Mesodermal cell (in vitro differentiated cells): ENCODE measurements around the gene LDLRAD2.

Experiments
- H3K27ac ChIP-seq: 2 replicates; pipeline ENCODE4 v1.7.0; 2013; ENCODE audit warnings: mild to moderate bottlenecking, low read depth, low read length, moderate library complexity; ENCODE audit not compliant: severe bottlenecking
- H3K36me3 ChIP-seq: 2 replicates; pipeline ENCODE4 v1.7.1; 2013; ENCODE audit warnings: mild to moderate bottlenecking, low read length, moderate library complexity; ENCODE audit not compliant: control insufficient read depth, insufficient read depth
- H3K4me1 ChIP-seq: one replicate; pipeline ENCODE4 v1.7.1; 2013; ENCODE audit warnings: mild to moderate bottlenecking, low read length; ENCODE audit not compliant: insufficient read depth, control insufficient read depth, poor library complexity, severe bottlenecking
- H3K4me3 ChIP-seq: 2 replicates; pipeline ENCODE4 v1.7.0; 2013; ENCODE audit warnings: low read length, control low read depth, mild to moderate bottlenecking; ENCODE audit not compliant: insufficient read depth, poor library complexity, severe bottlenecking; ENCODE audit errors: extremely low read depth
- H3K9me3 ChIP-seq: 2 replicates; pipeline ENCODE4 v1.7.1; 2013; ENCODE audit warnings: mild to moderate bottlenecking, low read length, moderate library complexity; ENCODE audit not compliant: control insufficient read depth
- WGBS, 2 experiments: methylation state at CpG; one replicate each; pipeline ENCODE4 v1.1.5; 2013; ENCODE audit warnings: missing lambda C conversion rate in 2 of 2; ENCODE audit not compliant: insufficient coverage in 2 of 2; 5-methylcytosine and 5-hydroxymethylcytosine counted together

Gene LDLRAD2

GRCh38 chr1:21834094-21834493 is 22.0 kb downstream of the LDLRAD2 start:
- Histone ChIP-seq H3K4me3 (no peak overlapping the region), H3K36me3 (peaks cover 97% of the 10 kb centered on the region), H3K27ac (no peak overlapping the region), H3K4me1 (no peaks in the 10 kb centered on the region), H3K9me3 (peaks cover 5% of the 10 kb centered on the region)
- no CpG with 5 or more reads among the region's 1 CpG for WGBS, 2 experiments

- WGBS, 2 experiments, result 91 to 94% methylated on average over 16 of the region's 16 CpGs
- peaks cover 5% of the 10 kb centered on the region for H3K9me3 ChIP-seq
- no peak overlapping the region for H3K27ac ChIP-seq
- H3K36me3 ChIP-seq, result peaks cover 97% of the 10 kb centered on the region
- no peaks in the 10 kb centered on the region for H3K4me1 ChIP-seq
- H3K4me3 ChIP-seq, result no peak overlapping the region
Measured at GRCh38 chr1:21834666-21835065, 22.6 kb downstream of the LDLRAD2 start.

- H3K27ac ChIP-seq, result no peak overlapping the region
- H3K4me1 ChIP-seq, result no peaks in the 10 kb centered on the region
- peaks cover 94% of the 10 kb centered on the region for H3K36me3 ChIP-seq
- WGBS, 2 experiments, result 100% methylated on average over 1 to 2 of the region's 4 CpGs
- H3K9me3 ChIP-seq, result peaks cover 5% of the 10 kb centered on the region
- no peak overlapping the region for H3K4me3 ChIP-seq
Measured at GRCh38 chr1:21836010-21836409, 23.9 kb downstream of the LDLRAD2 start.

GRCh38 chr1:21836729-21837128 is 24.7 kb downstream of the LDLRAD2 start:
- no peak overlapping the region for H3K4me3 ChIP-seq
- no peak overlapping the region for H3K27ac ChIP-seq
- WGBS, 2 experiments, result 93 to 97% methylated on average over 5 to 12 of the region's 13 CpGs
- no peaks in the 10 kb centered on the region for H3K4me1 ChIP-seq
- H3K9me3 ChIP-seq, result peaks cover 5% of the 10 kb centered on the region
- H3K36me3 ChIP-seq, result peaks cover 94% of the 10 kb centered on the region

- H3K36me3 ChIP-seq, result peaks cover 94% of the 10 kb centered on the region
- H3K4me3 ChIP-seq, result no peak overlapping the region
- no peak overlapping the region for H3K27ac ChIP-seq
- H3K9me3 ChIP-seq, result peaks cover 5% of the 10 kb centered on the region
- no peaks in the 10 kb centered on the region for H3K4me1 ChIP-seq
- WGBS, 2 experiments, result 96 to 99% methylated on average over 7 to 8 of the region's 10 CpGs
Measured at GRCh38 chr1:21837476-21837875, 25.4 kb downstream of the LDLRAD2 start.

GRCh38 chr1:21838359-21839157 is 26.5 kb downstream of the LDLRAD2 start:
- H3K27ac ChIP-seq, result no peak overlapping the region
- WGBS, 2 experiments, result 88 to 95% methylated on average over 17 to 23 of the region's 23 CpGs
- no peaks in the 10 kb centered on the region for H3K4me1 ChIP-seq
- no peak overlapping the region for H3K4me3 ChIP-seq
- H3K36me3 ChIP-seq, result peaks cover 95% of the 10 kb centered on the region
- peaks cover 5% of the 10 kb centered on the region for H3K9me3 ChIP-seq

GRCh38 chr1:21839337-21840037 is 27.4 kb downstream of the LDLRAD2 start:
- H3K36me3 ChIP-seq, result peaks cover 94% of the 10 kb centered on the region
- H3K27ac ChIP-seq, result no peak overlapping the region
- no peaks in the 10 kb centered on the region for H3K4me1 ChIP-seq
- H3K9me3 ChIP-seq, result peaks cover 5% of the 10 kb centered on the region
- H3K4me3 ChIP-seq, result no peak overlapping the region
- WGBS, 2 experiments, result 98% methylated on average over 15 to 18 of the region's 19 CpGs

- no peak overlapping the region for H3K27ac ChIP-seq
- no peak overlapping the region for H3K4me3 ChIP-seq
- WGBS, 2 experiments, result 97% methylated on average over 11 to 13 of the region's 13 CpGs
- peaks cover 90% of the 10 kb centered on the region for H3K36me3 ChIP-seq
- H3K9me3 ChIP-seq, result no peaks in the 10 kb centered on the region
- H3K4me1 ChIP-seq, result no peaks in the 10 kb centered on the region
Measured at GRCh38 chr1:21840981-21841380, 28.9 kb downstream of the LDLRAD2 start.

- WGBS, 2 experiments, result 94 to 95% methylated on average over 15 to 21 of the region's 21 CpGs
Measured at GRCh38 chr1:21841852-21842466, 29.9 kb downstream of the LDLRAD2 start.

GRCh38 chr1:21842606-21843162 is 30.6 kb downstream of the LDLRAD2 start:
- WGBS, 2 experiments, result 92 to 96% methylated on average over 11 to 13 of the region's 15 CpGs
- H3K36me3 ChIP-seq, result peaks cover 92% of the 10 kb centered on the region

More at GRCh38 chr1:21841852-21842466, 29.9 kb downstream of the LDLRAD2 start:
- no peaks in the 10 kb centered on the region for H3K9me3 ChIP-seq
- H3K36me3 ChIP-seq, result peaks cover 90% of the 10 kb centered on the region
- no peaks in the 10 kb centered on the region for H3K4me1 ChIP-seq
- H3K4me3 ChIP-seq, result no peak overlapping the region
- H3K27ac ChIP-seq, result no peak overlapping the region

More at GRCh38 chr1:21842606-21843162, 30.6 kb downstream of the LDLRAD2 start:
- Histone ChIP-seq H3K4me1 (no peaks in the 10 kb centered on the region), H3K4me3 (no peak overlapping the region), H3K27ac (no peak overlapping the region), H3K9me3 (no peaks in the 10 kb centered on the region)
